MM.1S (cell line): ENCODE results near the gene SLC35F3.

Experiments used
- DNase-seq: peaks from one replicate; pipeline ENCODE4 v3.0.0-alpha.2; 2015
- H2AFZ ChIP-seq: fragments of 300-600 bp; sonication (generic); 2 replicates; pipeline ENCODE4 v1.6.0; 2016; ENCODE audit warnings: antibody characterized with exemption, low read length
- H3F3A ChIP-seq: fragments of 300-600 bp; sonication (generic); 2 replicates; pipeline ENCODE4 v1.6.1; 2016; ENCODE audit warnings: mild to moderate bottlenecking, antibody characterized with exemption, low read length, moderate library complexity, mixed read lengths; ENCODE audit not compliant: insufficient read depth
- H3K27ac ChIP-seq: fragments of 300-600 bp; sonication (generic); 2 replicates; pipeline ENCODE4 v1.5.1; 2016; ENCODE audit warnings: mild to moderate bottlenecking, low read length
- H3K27me3 ChIP-seq: fragments of 300-600 bp; sonication (generic); replicated peaks from 2 replicates; pipeline ENCODE4 v1.6.0; 2016; ENCODE audit warnings: low read length; ENCODE audit not compliant: insufficient read depth
- H3K36me3 ChIP-seq: fragments of 300-600 bp; sonication (generic); replicated peaks from 2 replicates; pipeline ENCODE4 v1.6.1; 2016; ENCODE audit warnings: mild to moderate bottlenecking, low read length, mixed read lengths; ENCODE audit not compliant: insufficient read depth
- H3K4me1 ChIP-seq: fragments of 300-600 bp; sonication (generic); 2 replicates; pipeline ENCODE4 v1.6.1; 2016; ENCODE audit warnings: low read length, mixed read lengths
- H3K4me2 ChIP-seq: fragments of 300-600 bp; sonication (generic); 2 replicates; pipeline ENCODE4 v1.6.0; 2016; ENCODE audit warnings: low read depth, low read length
- H3K4me3 ChIP-seq: fragments of 300-600 bp; sonication (generic); 2 replicates; pipeline ENCODE4 v1.5.1; 2016; ENCODE audit warnings: low read length, mixed read lengths
- H3K79me2 ChIP-seq: fragments of 300-600 bp; sonication (generic); 2 replicates; pipeline ENCODE4 v1.6.1; 2016; ENCODE audit warnings: mixed run types, low read length, mixed read lengths
- H3K9ac ChIP-seq: fragments of 300-600 bp; sonication (generic); 2 replicates; pipeline ENCODE4 v1.6.1; 2016; ENCODE audit warnings: low read length, mixed read lengths
- H3K9me2 ChIP-seq: fragments of 300-600 bp; sonication (generic); replicated peaks from 2 replicates; pipeline ENCODE4 v1.6.1; 2016; ENCODE audit warnings: mild to moderate bottlenecking, low read length, mixed read lengths; ENCODE audit not compliant: insufficient read depth
- H3K9me3 ChIP-seq: fragments of 300-600 bp; sonication (generic); replicated peaks from 2 replicates; pipeline ENCODE4 v1.6.1; 2016; ENCODE audit warnings: mild to moderate bottlenecking, low read length, mixed read lengths; ENCODE audit not compliant: insufficient read depth
- H4K20me1 ChIP-seq: fragments of 300-600 bp; sonication (generic); 2 replicates; pipeline ENCODE4 v1.6.1; 2016; ENCODE audit warnings: mild to moderate bottlenecking, low read length, moderate library complexity, mixed read lengths; ENCODE audit not compliant: insufficient read depth
- EZH2 ChIP-seq: fragments of 300-600 bp; sonication (generic); optimal IDR thresholded peaks from 2 replicates; pipeline ENCODE3; 2017; ENCODE audit warnings: low read depth, mild to moderate bottlenecking, antibody characterized with exemption, low read length, mixed read lengths
- EZH2phosphoT487 ChIP-seq: fragments of 300-600 bp; sonication (generic); IDR thresholded peaks from 2 replicates; pipeline ENCODE4 v1.6.1; 2018; ENCODE audit warnings: antibody characterized with exemption, low read length
- TF ChIP-seq, protein P1 (sequence below): fragments of 300-600 bp; sonication (generic); IDR thresholded peaks from 2 replicates; pipeline ENCODE4 v1.5.1; 2016; ENCODE audit warnings: antibody characterized with exemption, low read length, mixed read lengths

The SLC35F3 gene

DNA sequence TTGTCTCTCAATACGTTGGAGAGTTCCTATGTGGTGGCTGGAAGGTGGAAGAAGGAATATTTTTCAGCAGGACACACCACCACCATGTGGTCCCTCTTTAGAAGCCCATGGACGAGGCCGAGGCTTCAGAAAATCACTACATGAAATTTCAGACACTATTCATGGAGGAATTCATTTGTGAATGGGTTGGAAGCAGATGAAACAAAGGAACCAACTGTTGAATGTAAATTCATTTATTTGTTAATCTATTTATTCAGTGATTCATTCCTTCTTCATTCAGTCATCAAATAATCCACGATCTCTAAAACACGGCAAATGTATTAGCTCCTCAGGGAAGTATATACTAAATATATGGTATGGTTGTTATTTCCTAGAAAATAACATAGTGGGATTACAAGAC is 12.2 kb downstream of the SLC35F3 start:
- Histone ChIP-seq H3F3A (no peaks in the 10 kb centered on the region), H3K9ac (no peak overlapping the region), H3K27ac (no peak overlapping the region), H3K36me3 (no peaks in the 10 kb centered on the region), H4K20me1 (no peaks in the 10 kb centered on the region), H3K9me2 (no peaks in the 10 kb centered on the region), H2AFZ (no peak overlapping the region), H3K4me1 (no peaks in the 10 kb centered on the region), H3K79me2 (no peaks in the 10 kb centered on the region), H3K4me2 (no peak overlapping the region), H3K27me3 (no peaks in the 10 kb centered on the region), H3K4me3 (no peak overlapping the region), H3K9me3 (no peaks in the 10 kb centered on the region)
- TF ChIP-seq, protein P1, sequence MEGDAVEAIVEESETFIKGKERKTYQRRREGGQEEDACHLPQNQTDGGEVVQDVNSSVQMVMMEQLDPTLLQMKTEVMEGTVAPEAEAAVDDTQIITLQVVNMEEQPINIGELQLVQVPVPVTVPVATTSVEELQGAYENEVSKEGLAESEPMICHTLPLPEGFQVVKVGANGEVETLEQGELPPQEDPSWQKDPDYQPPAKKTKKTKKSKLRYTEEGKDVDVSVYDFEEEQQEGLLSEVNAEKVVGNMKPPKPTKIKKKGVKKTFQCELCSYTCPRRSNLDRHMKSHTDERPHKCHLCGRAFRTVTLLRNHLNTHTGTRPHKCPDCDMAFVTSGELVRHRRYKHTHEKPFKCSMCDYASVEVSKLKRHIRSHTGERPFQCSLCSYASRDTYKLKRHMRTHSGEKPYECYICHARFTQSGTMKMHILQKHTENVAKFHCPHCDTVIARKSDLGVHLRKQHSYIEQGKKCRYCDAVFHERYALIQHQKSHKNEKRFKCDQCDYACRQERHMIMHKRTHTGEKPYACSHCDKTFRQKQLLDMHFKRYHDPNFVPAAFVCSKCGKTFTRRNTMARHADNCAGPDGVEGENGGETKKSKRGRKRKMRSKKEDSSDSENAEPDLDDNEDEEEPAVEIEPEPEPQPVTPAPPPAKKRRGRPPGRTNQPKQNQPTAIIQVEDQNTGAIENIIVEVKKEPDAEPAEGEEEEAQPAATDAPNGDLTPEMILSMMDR = no peak
- no peak for DNase-seq

DNA sequence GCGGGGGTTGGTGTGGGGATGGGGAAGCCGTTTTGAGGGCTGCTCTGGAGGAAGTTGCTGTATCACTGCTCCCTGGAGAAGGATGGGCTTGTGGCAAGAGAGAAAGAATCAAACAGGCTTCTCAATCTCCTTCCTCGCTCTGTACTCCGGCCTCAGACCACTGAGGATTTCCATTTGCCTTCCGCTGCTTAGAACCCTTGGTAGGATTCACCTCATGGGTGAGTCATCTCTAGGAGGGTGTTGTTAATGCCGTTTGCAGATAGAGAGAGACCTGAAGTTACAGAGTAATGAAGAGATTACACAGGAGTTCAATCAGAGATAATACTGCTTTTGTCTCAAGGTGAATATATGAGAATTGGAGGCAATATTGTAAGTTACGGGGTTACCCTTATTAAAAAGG is 15.3 kb downstream of the SLC35F3 start:
- H3K27ac ChIP-seq = no peak overlapping the region
- no peaks in the 10 kb centered on the region for H3K36me3 ChIP-seq
- no peak overlapping the region for H3K4me3 ChIP-seq
- no peaks in the 10 kb centered on the region for H3K4me1 ChIP-seq
- no peaks in the 10 kb centered on the region for H3K79me2 ChIP-seq
- DNase-seq = no peak
- no peak overlapping the region for H3K9ac ChIP-seq
- no peaks in the 10 kb centered on the region for H3K27me3 ChIP-seq
- H3F3A ChIP-seq = no peaks in the 10 kb centered on the region
- no peaks in the 10 kb centered on the region for H4K20me1 ChIP-seq
- no peak for TF ChIP-seq EZH2phosphoT487
- no peak for TF ChIP-seq EZH2
- TF ChIP-seq, protein P1 = no peak
- no peaks in the 10 kb centered on the region for H3K9me3 ChIP-seq
- no peaks in the 10 kb centered on the region for H3K9me2 ChIP-seq
- H3K4me2 ChIP-seq = no peak overlapping the region
- H2AFZ ChIP-seq = no peak overlapping the region

DNA sequence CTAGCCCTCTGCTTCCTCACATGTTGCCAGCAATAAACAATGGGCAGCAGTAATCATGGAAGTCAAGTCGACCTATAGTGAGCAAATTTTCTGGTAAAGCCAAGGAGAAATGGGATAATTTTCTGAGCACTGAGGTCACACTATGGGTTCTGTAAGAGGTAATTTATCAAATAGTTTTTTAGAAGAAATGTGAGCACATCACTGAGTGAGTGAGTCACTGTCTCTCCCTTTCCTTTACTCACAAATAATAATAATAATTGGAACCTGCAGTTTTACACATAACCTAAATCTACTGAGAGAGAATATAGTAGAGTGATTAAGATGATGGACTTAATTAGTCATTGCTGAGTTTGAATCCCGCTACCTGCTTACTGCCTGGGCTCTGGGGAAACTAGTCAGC is 23.6 kb downstream of the SLC35F3 start:
- Histone ChIP-seq H3K9me3 (no peaks in the 10 kb centered on the region), H3K9me2 (no peaks in the 10 kb centered on the region), H3K27me3 (no peaks in the 10 kb centered on the region), H3K4me3 (no peak overlapping the region), H3K4me1 (no peaks in the 10 kb centered on the region), H3K27ac (no peak overlapping the region), H3K79me2 (no peaks in the 10 kb centered on the region), H2AFZ (no peak overlapping the region), H3F3A (no peaks in the 10 kb centered on the region), H4K20me1 (no peaks in the 10 kb centered on the region), H3K4me2 (no peak overlapping the region), H3K9ac (no peak overlapping the region), H3K36me3 (no peaks in the 10 kb centered on the region)
- no peak for DNase-seq
- TF ChIP-seq EZH2phosphoT487 = no peak
- TF ChIP-seq, protein P1 = no peak
- TF ChIP-seq EZH2 = no peak

DNA sequence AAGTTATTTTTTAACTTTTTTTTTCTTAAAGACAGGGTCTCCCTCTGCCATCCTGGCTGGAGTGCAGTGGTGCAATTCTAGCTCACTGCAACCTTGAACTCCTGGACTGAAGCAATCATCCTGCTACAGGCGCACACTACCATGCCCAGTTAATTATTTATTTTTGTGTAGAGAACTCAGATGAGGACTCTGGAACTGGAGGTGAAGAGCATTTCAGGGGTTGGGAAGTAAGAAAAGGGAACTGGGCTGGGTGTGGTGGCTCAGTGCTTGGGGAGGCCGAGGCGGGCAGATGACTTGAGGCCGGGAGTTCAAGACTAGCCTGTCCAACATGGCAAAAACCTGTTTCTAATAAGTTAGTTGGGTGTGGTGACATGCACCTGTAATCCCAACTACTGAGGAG is 28.9 kb downstream of the SLC35F3 start:
- TF ChIP-seq EZH2phosphoT487 = no peak
- Histone ChIP-seq H3K36me3 (no peaks in the 10 kb centered on the region), H3K27ac (no peak overlapping the region), H3K9me2 (no peaks in the 10 kb centered on the region), H2AFZ (no peak overlapping the region), H3K9me3 (no peaks in the 10 kb centered on the region), H3K4me2 (no peak overlapping the region), H3K79me2 (no peaks in the 10 kb centered on the region), H3K4me1 (no peaks in the 10 kb centered on the region), H3K4me3 (no peak overlapping the region), H3K27me3 (no peaks in the 10 kb centered on the region), H3F3A (no peaks in the 10 kb centered on the region), H4K20me1 (no peaks in the 10 kb centered on the region), H3K9ac (no peak overlapping the region)
- no peak for DNase-seq
